OCI-LY7 (cell line): ENCODE measurements around the gene UBAC1. TPM values are rescaled to one million over a fixed set of nuclear protein-coding genes. Genes with fewer than 3 reads are reported as not detected.

Experiments
- BruUV-seq: library from RNA; stranded (reverse); fragments of 400-500 nt; replicated peaks from 2 replicates; lab custom pipeline; 2021; lab: Mats Ljungman, UMichigan
- CTCF ChIA-PET: fragments of 300-600 bp; sonication (Branson Sonifier 250); formaldehyde crosslinking; loops from one replicate; lab custom pipeline; 2022; ENCODE audit warnings: antibody characterized with exemption; ENCODE audit not compliant: unreplicated experiment; lab: Charles Lee
- POLR2A ChIA-PET: fragments of 300-600 bp; sonication (Branson Sonifier 250); formaldehyde crosslinking; loops from one replicate; lab custom pipeline; 2022; ENCODE audit warnings: antibody characterized with exemption; lab: Charles Lee
- DNase-seq: peaks from one replicate; pipeline ENCODE4 v3.0.0-alpha.2; 2015; ENCODE audit warnings: low spot score
- H2AFZ ChIP-seq: fragments of 200-600 bp; sonication (generic), shearing (Covaris generic); 2 replicates; pipeline ENCODE4 v1.6.1; 2014; ENCODE audit warnings: mild to moderate bottlenecking, antibody characterized with exemption, low read length, moderate library complexity
- H3K27ac ChIP-seq: fragments of 200-600 bp; sonication (generic); 2 replicates; pipeline ENCODE4 v1.5.1; 2014; ENCODE audit warnings: mixed run types, low read depth, mild to moderate bottlenecking, moderate library complexity, low read length, inconsistent platforms; ENCODE audit not compliant: poor library complexity, severe bottlenecking
- H3K36me3 ChIP-seq: fragments of 200-600 bp; sonication (generic); 2 replicates; pipeline ENCODE4 v1.6.1; 2014; ENCODE audit warnings: mild to moderate bottlenecking, antibody characterized with exemption, low read length, moderate library complexity, mixed read lengths; ENCODE audit not compliant: insufficient read depth
- H3K4me1 ChIP-seq: fragments of 200-600 bp; sonication (generic); 2 replicates; pipeline ENCODE4 v1.5.1; 2014; ENCODE audit warnings: mild to moderate bottlenecking, low read length; ENCODE audit not compliant: insufficient read depth, poor library complexity, severe bottlenecking
- H3K4me2 ChIP-seq: fragments of 200-600 bp; sonication (generic); 2 replicates; pipeline ENCODE4 v1.6.1; 2014; ENCODE audit warnings: mild to moderate bottlenecking, low read length
- H3K4me3 ChIP-seq: fragments of 200-600 bp; sonication (generic); 2 replicates; pipeline ENCODE4 v1.5.1; 2014; ENCODE audit warnings: mild to moderate bottlenecking, low read depth, low read length; ENCODE audit not compliant: poor library complexity, severe bottlenecking
- H3K79me2 ChIP-seq: fragments of 200-600 bp; sonication (generic); 2 replicates; pipeline ENCODE4 v1.6.1; 2016; ENCODE audit warnings: low read depth, mild to moderate bottlenecking, low read length, moderate library complexity, mixed read lengths; ENCODE audit not compliant: insufficient read depth
- H3K9me2 ChIP-seq: fragments of 200-600 bp; sonication (generic); 2 replicates; pipeline ENCODE4 v1.6.1; 2016; ENCODE audit warnings: mild to moderate bottlenecking, low read length, mixed read lengths; ENCODE audit not compliant: insufficient read depth
- H3K9me3 ChIP-seq: fragments of 200-600 bp; sonication (generic); 2 replicates; pipeline ENCODE4 v1.6.1; 2014; ENCODE audit warnings: mild to moderate bottlenecking, mixed run types, low read length, mixed read lengths
- H4K20me1 ChIP-seq: fragments of 200-600 bp; sonication (generic); 2 replicates; pipeline ENCODE4 v1.6.1; 2014; ENCODE audit warnings: mild to moderate bottlenecking, antibody characterized with exemption, low read length, moderate library complexity, mixed read lengths; ENCODE audit not compliant: insufficient read depth
- CTCF ChIP-seq: fragments of 200-600 bp; sonication (generic); conservative IDR thresholded peaks from 2 replicates; pipeline ENCODE4 v1.5.1; 2014; ENCODE audit warnings: mild to moderate bottlenecking, antibody characterized with exemption, low read length, moderate library complexity, mixed read lengths
- EZH2phosphoT487 ChIP-seq: fragments of 200-600 bp; sonication (generic); IDR thresholded peaks from 2 replicates; pipeline ENCODE4 v1.6.1; 2018; ENCODE audit warnings: low read depth, borderline replicate concordance, mild to moderate bottlenecking, mixed run types, antibody characterized with exemption, low read length, moderate library complexity, mixed read lengths
- intact Hi-C: fragments of 100-400 bp; cut with micrococcal nuclease; formaldehyde crosslinking; loops from one replicate; pipeline ENCODE4 v1.10.0; 2022; ENCODE audit not compliant: unreplicated experiment
- total RNA-seq, 2 experiments: library from RNA; depleted of rRNA in 1 of 2; stranded (reverse); fragments of >200 nt in 1 of 2; shearing (Covaris generic) in 1 of 2; gene quantifications; 2 replicates each; pipeline ENCODE4 v1.2.3, GENCODE V29; 2014 to 2022

UBAC1 gene
- total RNA-seq, 2 experiments from 2014 or later = 42.3 to 59.2 TPM

GRCh38 chr9:135908754-135909204 lies 52.4 kb downstream of the UBAC1 start:
- Histone ChIP-seq H2AFZ (no peak overlapping the region), H3K9me2 (no peaks in the 10 kb centered on the region), H3K36me3 (peaks cover 36% of the 10 kb centered on the region), H3K4me2 (peak overlapping the region; percentile 76), H3K79me2 (peaks cover 42% of the 10 kb centered on the region), H3K4me1 (peaks cover 43% of the 10 kb centered on the region), H3K4me3 (peak overlapping the region; percentile 81), H3K9me3 (no peaks in the 10 kb centered on the region), H4K20me1 (peaks cover 16% of the 10 kb centered on the region; the same call in 1 of the 2 replicates), H3K27ac (no peak overlapping the region)
- BruUV-seq = TSS peak; percentile 53
- intact Hi-C loops = loop anchor here (5.0 kb wide), 1 partner anchor 46 kb away; no protein-coding TSS in a partner anchor
- CTCF ChIA-PET = no interaction called here
- TF ChIP-seq CTCF (no peak), EZH2phosphoT487 (no peak)
- POLR2A ChIA-PET = no interaction called here
- no peak for DNase-seq

- H4K20me1 ChIP-seq = peaks cover 16% of the 10 kb centered on the region; the same call in 1 of the 2 replicates
- peak overlapping the region; percentile 81 for H3K4me3 ChIP-seq
- H3K79me2 ChIP-seq = peaks cover 48% of the 10 kb centered on the region
- H3K36me3 ChIP-seq = peaks cover 35% of the 10 kb centered on the region
- peak overlapping the region; percentile 76 for H3K4me2 ChIP-seq
- intact Hi-C loops = loop anchor here (5.0 kb wide), 1 partner anchor 46 kb away; no protein-coding TSS in a partner anchor
- H3K9me3 ChIP-seq = no peaks in the 10 kb centered on the region
- BruUV-seq = no TSS peak
- no peaks in the 10 kb centered on the region for H3K9me2 ChIP-seq
- no peak overlapping the region for H3K27ac ChIP-seq
- H3K4me1 ChIP-seq = peaks cover 45% of the 10 kb centered on the region
- ChIA-PET POLR2A (interaction anchor here (0.6 kb wide), 1 partner anchor 132 kb away, joined by 6 read pairs; no protein-coding TSS in a partner anchor), CTCF (no interaction called here)
- DNase-seq = no peak
- TF ChIP-seq EZH2phosphoT487 (no peak), CTCF (no peak)
- peak overlapping the region; percentile 70 for H2AFZ ChIP-seq
Measured at GRCh38 chr9:135908093-135908753, 53.0 kb downstream of the UBAC1 start.
